Uterus (tissue), 2 donors: ENCODE measurements around the gene PTPN20.

Experiments
- POLR2A ChIP-seq, 2 donors: fragments of 450-650 bp; IDR thresholded peaks; one replicate each; pipeline ENCODE4 v1.6.1; 2016; ENCODE audit warnings: antibody characterized with exemption in 2 of 2, mild to moderate bottlenecking in 1 of 2, moderate library complexity in 1 of 2
- TF ChIP-seq, protein P1 (sequence below), 4 experiments: fragments of 200-600 bp in 2 of 4; fragments of 450-650 bp in 2 of 4; sonication (generic) in 2 of 4; IDR thresholded peaks; one replicate each; pipeline ENCODE4 v1.5.1; 2016 to 2019; ENCODE audit warnings: antibody characterized with exemption in 4 of 4, mild to moderate bottlenecking in 2 of 4, moderate library complexity in 1 of 4

DNA sequence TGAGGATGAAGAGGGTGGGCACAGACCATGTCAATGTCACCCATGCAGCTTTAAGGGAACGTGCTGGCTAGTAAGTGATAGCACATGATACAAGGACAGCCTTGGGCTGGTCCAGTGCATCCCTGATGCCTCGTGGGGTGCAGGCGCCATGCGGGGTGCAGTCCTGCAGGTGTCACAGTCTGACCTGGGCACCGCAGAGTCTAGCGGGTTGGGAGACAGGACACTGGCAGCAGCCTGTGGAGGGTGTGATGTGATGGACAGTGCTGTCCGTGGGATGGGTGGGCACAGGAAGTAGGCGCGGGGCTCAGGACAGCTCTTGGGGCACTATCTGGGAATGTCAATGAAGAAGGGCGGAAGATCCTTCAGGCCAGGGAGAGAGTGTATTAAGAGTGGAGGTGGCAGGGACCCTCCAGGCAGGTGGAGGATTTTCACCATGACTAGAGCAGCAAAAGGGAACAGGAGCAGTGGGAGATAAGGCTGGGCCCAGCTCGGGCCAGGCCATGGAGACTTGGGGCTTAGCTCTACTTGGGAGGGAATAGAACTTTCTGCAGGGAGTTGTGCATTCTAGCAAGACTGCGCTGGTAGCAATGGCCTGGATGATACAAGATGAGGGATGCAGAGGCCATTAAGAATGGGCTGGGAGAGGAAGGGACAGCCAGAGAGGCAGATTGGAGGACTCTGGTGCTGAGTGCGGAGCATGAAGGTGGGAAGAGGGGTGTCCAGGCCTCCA lies 122.5 kb downstream of the PTPN20 start:
- TF ChIP-seq, protein P1, sequence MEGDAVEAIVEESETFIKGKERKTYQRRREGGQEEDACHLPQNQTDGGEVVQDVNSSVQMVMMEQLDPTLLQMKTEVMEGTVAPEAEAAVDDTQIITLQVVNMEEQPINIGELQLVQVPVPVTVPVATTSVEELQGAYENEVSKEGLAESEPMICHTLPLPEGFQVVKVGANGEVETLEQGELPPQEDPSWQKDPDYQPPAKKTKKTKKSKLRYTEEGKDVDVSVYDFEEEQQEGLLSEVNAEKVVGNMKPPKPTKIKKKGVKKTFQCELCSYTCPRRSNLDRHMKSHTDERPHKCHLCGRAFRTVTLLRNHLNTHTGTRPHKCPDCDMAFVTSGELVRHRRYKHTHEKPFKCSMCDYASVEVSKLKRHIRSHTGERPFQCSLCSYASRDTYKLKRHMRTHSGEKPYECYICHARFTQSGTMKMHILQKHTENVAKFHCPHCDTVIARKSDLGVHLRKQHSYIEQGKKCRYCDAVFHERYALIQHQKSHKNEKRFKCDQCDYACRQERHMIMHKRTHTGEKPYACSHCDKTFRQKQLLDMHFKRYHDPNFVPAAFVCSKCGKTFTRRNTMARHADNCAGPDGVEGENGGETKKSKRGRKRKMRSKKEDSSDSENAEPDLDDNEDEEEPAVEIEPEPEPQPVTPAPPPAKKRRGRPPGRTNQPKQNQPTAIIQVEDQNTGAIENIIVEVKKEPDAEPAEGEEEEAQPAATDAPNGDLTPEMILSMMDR (IDR thresholded peaks at IDR 0.05): no peak
- TF ChIP-seq POLR2A (IDR thresholded peaks at IDR 0.05): no peak
